ENCODE results near the gene FAM234A.

The FAM234A gene

GRCh38 chr16:234468-235305 lies at the start of gene FAM234A:
Gene FAM234A, plus strand, starts transcription at chr16:234821. Its CDS starts 19,593 bp downstream, at chr16:254414.
- TF ChIP-seq ARNT (IDR thresholded peaks at IDR 0.05) (no peak), ELF4 (IDR thresholded peaks at IDR 0.05) (peak; percentile 81), L3MBTL2 (conservative IDR thresholded peaks at IDR 0.05) (peak; percentile 98)
- ChIA-PET POLR2A (interaction anchor here (0.6 to 1.7 kb wide), 11 partner anchors 11 to 155 kb away, joined by 3 to 11 read pairs (median 4); partner anchors contain the start of genes ARHGDIG, AXIN1 and MRPL28), CTCF (interaction anchor here (0.5 to 0.8 kb wide), 4 partner anchors 8 to 193 kb away, joined by 3 to 4 read pairs (median 3); no protein-coding TSS in a partner anchor)
- peak; percentile 95 for DNase-seq (ENCODE audit: extremely low spot score)

DNA sequence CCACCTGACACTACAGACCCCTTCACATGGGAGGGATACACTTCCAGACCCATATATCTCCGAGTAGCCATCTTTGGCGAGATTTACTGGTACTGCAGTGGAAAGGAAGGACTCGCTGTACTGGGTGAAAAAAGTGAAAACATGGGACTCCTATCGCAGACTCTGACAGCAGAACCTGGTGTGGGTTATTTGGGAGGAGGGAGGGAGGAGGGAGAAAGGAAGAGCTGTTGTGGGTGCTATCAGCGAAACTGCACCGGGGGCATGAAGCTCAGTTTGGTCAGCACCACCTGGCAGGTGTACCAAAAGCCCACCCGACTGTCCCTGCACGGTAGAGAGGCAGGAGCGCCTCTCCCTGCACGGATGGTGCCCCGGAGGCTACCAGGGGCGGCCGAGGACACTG lies 49.4 kb upstream of the FAM234A start:
- DNase-seq (ENCODE audit: extremely low spot score), result no peak
- no peak for TF ChIP-seq ARNT (IDR thresholded peaks at IDR 0.05)
- no peak for TF ChIP-seq ELF4 (IDR thresholded peaks at IDR 0.05)
- no peak for TF ChIP-seq SUZ12 (IDR thresholded peaks at IDR 0.05)
- no peak for TF ChIP-seq HDGF (IDR thresholded peaks at IDR 0.05; ENCODE audit: borderline replicate concordance)
- no peak for TF ChIP-seq ZNF384 (IDR thresholded peaks at IDR 0.05)
- no peak for TF ChIP-seq SP1 (IDR thresholded peaks at IDR 0.05)
- TF ChIP-seq BHLHE40 (IDR thresholded peaks at IDR 0.05; ENCODE audit: borderline replicate concordance), result no peak
- TF ChIP-seq CTBP1 (IDR thresholded peaks at IDR 0.05; ENCODE audit: borderline replicate concordance), result no peak
- ChIA-PET POLR2A (no interaction called here), CTCF (no interaction called here)

GRCh38 chr16:185691-186090 lies 48.9 kb upstream of the FAM234A start:
- no peak for DNase-seq (ENCODE audit: extremely low spot score)
- no peak for TF ChIP-seq FOXK2 (IDR thresholded peaks at IDR 0.05)
- no peak for TF ChIP-seq L3MBTL2 (conservative IDR thresholded peaks at IDR 0.05)
- TF ChIP-seq NFRKB (IDR thresholded peaks at IDR 0.05), result no peak
- TF ChIP-seq BHLHE40 (IDR thresholded peaks at IDR 0.05; ENCODE audit: borderline replicate concordance), result no peak
- POLR2A ChIA-PET, result no interaction called here
- CTCF ChIA-PET, result no interaction called here

GRCh38 chr16:187330-187729 lies 47.3 kb upstream of the FAM234A start:
- DNase-seq (ENCODE audit: extremely low spot score), result no peak
- POLR2A ChIA-PET, result no interaction called here
- CTCF ChIA-PET, result interaction anchor here (0.6 kb wide), 1 partner anchor 76 kb away, joined by 3 read pairs; no protein-coding TSS in a partner anchor
- TF ChIP-seq NFRKB (IDR thresholded peaks at IDR 0.05) (no peak), SUZ12 (IDR thresholded peaks at IDR 0.05) (no peak), BHLHE40 (IDR thresholded peaks at IDR 0.05; ENCODE audit: borderline replicate concordance) (no peak), FOXA1 (IDR thresholded peaks at IDR 0.05) (no peak), ZNF384 (IDR thresholded peaks at IDR 0.05) (no peak), TARDBP (IDR thresholded peaks at IDR 0.05) (no peak), HDGF (IDR thresholded peaks at IDR 0.05; ENCODE audit: borderline replicate concordance) (no peak), L3MBTL2 (conservative IDR thresholded peaks at IDR 0.05) (no peak), LEF1 (IDR thresholded peaks at IDR 0.05; ENCODE audit: borderline replicate concordance) (no peak), FOXK2 (IDR thresholded peaks at IDR 0.05) (no peak), ARNT (IDR thresholded peaks at IDR 0.05) (no peak), CTBP1 (IDR thresholded peaks at IDR 0.05; ENCODE audit: borderline replicate concordance) (no peak), ELF4 (IDR thresholded peaks at IDR 0.05) (no peak), SP1 (IDR thresholded peaks at IDR 0.05) (no peak), FOXM1 (IDR thresholded peaks at IDR 0.05; ENCODE audit: borderline replicate concordance) (no peak)
- TF ChIP-seq, protein P1, sequence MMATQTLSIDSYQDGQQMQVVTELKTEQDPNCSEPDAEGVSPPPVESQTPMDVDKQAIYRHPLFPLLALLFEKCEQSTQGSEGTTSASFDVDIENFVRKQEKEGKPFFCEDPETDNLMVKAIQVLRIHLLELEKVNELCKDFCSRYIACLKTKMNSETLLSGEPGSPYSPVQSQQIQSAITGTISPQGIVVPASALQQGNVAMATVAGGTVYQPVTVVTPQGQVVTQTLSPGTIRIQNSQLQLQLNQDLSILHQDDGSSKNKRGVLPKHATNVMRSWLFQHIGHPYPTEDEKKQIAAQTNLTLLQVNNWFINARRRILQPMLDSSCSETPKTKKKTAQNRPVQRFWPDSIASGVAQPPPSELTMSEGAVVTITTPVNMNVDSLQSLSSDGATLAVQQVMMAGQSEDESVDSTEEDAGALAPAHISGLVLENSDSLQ (IDR thresholded peaks at IDR 0.05), result no peak

- ChIA-PET CTCF (no interaction called here), POLR2A (no interaction called here)
- no peak for DNase-seq (ENCODE audit: extremely low spot score)
- TF ChIP-seq ARNT (IDR thresholded peaks at IDR 0.05) (no peak), FOXM1 (IDR thresholded peaks at IDR 0.05; ENCODE audit: borderline replicate concordance) (no peak), FOXK2 (IDR thresholded peaks at IDR 0.05) (no peak), SP1 (IDR thresholded peaks at IDR 0.05) (no peak), ZNF384 (IDR thresholded peaks at IDR 0.05) (no peak), ELF4 (IDR thresholded peaks at IDR 0.05) (no peak), HDGF (IDR thresholded peaks at IDR 0.05; ENCODE audit: borderline replicate concordance) (no peak), SUZ12 (IDR thresholded peaks at IDR 0.05) (no peak), TARDBP (IDR thresholded peaks at IDR 0.05) (no peak), LEF1 (IDR thresholded peaks at IDR 0.05; ENCODE audit: borderline replicate concordance) (no peak), FOXA1 (IDR thresholded peaks at IDR 0.05) (no peak), NFRKB (IDR thresholded peaks at IDR 0.05) (no peak), L3MBTL2 (conservative IDR thresholded peaks at IDR 0.05) (no peak)
- TF ChIP-seq, protein P1 (IDR thresholded peaks at IDR 0.05), result no peak
Measured at GRCh38 chr16:188674-189073, 45.9 kb upstream of the FAM234A start.

GRCh38 chr16:189604-190186 lies 44.9 kb upstream of the FAM234A start:
- CTCF ChIA-PET, result no interaction called here
- POLR2A ChIA-PET, result no interaction called here

More at GRCh38 chr16:189604-190186, 44.9 kb upstream of the FAM234A start:
- TF ChIP-seq LEF1 (IDR thresholded peaks at IDR 0.05; ENCODE audit: borderline replicate concordance) (no peak), ZNF384 (IDR thresholded peaks at IDR 0.05) (no peak), L3MBTL2 (conservative IDR thresholded peaks at IDR 0.05) (no peak), FOXK2 (IDR thresholded peaks at IDR 0.05) (no peak), FOXA1 (IDR thresholded peaks at IDR 0.05) (no peak), ARNT (IDR thresholded peaks at IDR 0.05) (no peak), CTBP1 (IDR thresholded peaks at IDR 0.05; ENCODE audit: borderline replicate concordance) (no peak), HDGF (IDR thresholded peaks at IDR 0.05; ENCODE audit: borderline replicate concordance) (no peak), ELF4 (IDR thresholded peaks at IDR 0.05) (no peak), TARDBP (IDR thresholded peaks at IDR 0.05) (no peak), SP1 (IDR thresholded peaks at IDR 0.05) (no peak), SUZ12 (IDR thresholded peaks at IDR 0.05) (no peak), FOXM1 (IDR thresholded peaks at IDR 0.05; ENCODE audit: borderline replicate concordance) (no peak)
- TF ChIP-seq, protein P1 (IDR thresholded peaks at IDR 0.05), result no peak
- no peak for DNase-seq (ENCODE audit: extremely low spot score)
